Breast epithelium (tissue), 4 donors: ENCODE results near the gene LCLAT1. TPM values are rescaled to one million over a fixed set of nuclear protein-coding genes. Genes with fewer than 3 reads are reported as not detected.

ENCODE experiments used
- DNase-seq, 2 donors: peaks; one replicate each; pipeline ENCODE4 v3.0.0-alpha.2; 2019; ENCODE audit warnings: low spot score in 2 of 2
- H3K27ac ChIP-seq, 2 donors: fragments of 200-600 bp; sonication (generic) in 1 of 2; one replicate each; pipeline ENCODE4 v1.5.1; 2016 to 2019; ENCODE audit warnings: mild to moderate bottlenecking in 1 of 2
- H3K27me3 ChIP-seq, 2 donors: fragments of 200-600 bp; sonication (generic) in 1 of 2; one replicate each; pipeline versions ENCODE4 v1.5.1 to v1.6.0; 2017 to 2019; ENCODE audit warnings: control low read depth in 1 of 2, mild to moderate bottlenecking in 1 of 2
- H3K36me3 ChIP-seq: fragments of 200-600 bp; one replicate; pipeline ENCODE4 v1.5.1; 2019
- H3K4me1 ChIP-seq, 2 donors: fragments of 200-600 bp; sonication (generic); one replicate each; pipeline ENCODE4 v1.5.1; 2016 to 2019; ENCODE audit warnings: control low read depth in 1 of 2
- H3K4me3 ChIP-seq, 3 donors: fragments of 200-600 bp; sonication (generic); 1 replicate in 2 of 3; 2 replicates in 1 of 3; pipeline ENCODE4 v1.5.1; 2016 to 2019; ENCODE audit warnings: mild to moderate bottlenecking in 3 of 3, moderate library complexity in 2 of 3
- H3K9me3 ChIP-seq, 2 donors: fragments of 200-600 bp; sonication (generic) in 1 of 2; one replicate each; pipeline ENCODE4 v1.5.1; 2016 to 2019; ENCODE audit warnings: control low read depth in 1 of 2
- POLR2A ChIP-seq: fragments of 450-650 bp; IDR thresholded peaks from one replicate; pipeline ENCODE4 v1.6.1; 2016; ENCODE audit warnings: antibody characterized with exemption, mild to moderate bottlenecking, moderate library complexity
- POLR2AphosphoS5 ChIP-seq, 3 donors: sonication (generic); formaldehyde crosslinking; IDR thresholded peaks; one replicate each; pipeline ENCODE4 v1.6.1; 2017; ENCODE audit warnings: antibody characterized with exemption in 3 of 3
- intact Hi-C: fragments of 100-400 bp; cut with DNase I; formaldehyde crosslinking; loops from one replicate; pipeline ENCODE4 v1.15.1; 2023; ENCODE audit warnings: low total_unique reads
- total RNA-seq, 3 donors: library from RNA; depleted of rRNA; stranded (reverse); fragments of >200 nt; gene quantifications; one replicate each; pipeline ENCODE4 v1.1.0, GENCODE V29; 2016
- TF ChIP-seq, protein P1 (sequence below), 3 donors: fragments of 450-650 bp; IDR thresholded peaks; one replicate each; pipeline ENCODE4 v1.5.1; 2016 to 2017; ENCODE audit warnings: antibody characterized with exemption in 3 of 3, mild to moderate bottlenecking in 3 of 3, moderate library complexity in 3 of 3

LCLAT1 gene
- total RNA-seq, 3 donors from 2014 or later: 8.0 to 20.6 (median 19.7) TPM

DNA sequence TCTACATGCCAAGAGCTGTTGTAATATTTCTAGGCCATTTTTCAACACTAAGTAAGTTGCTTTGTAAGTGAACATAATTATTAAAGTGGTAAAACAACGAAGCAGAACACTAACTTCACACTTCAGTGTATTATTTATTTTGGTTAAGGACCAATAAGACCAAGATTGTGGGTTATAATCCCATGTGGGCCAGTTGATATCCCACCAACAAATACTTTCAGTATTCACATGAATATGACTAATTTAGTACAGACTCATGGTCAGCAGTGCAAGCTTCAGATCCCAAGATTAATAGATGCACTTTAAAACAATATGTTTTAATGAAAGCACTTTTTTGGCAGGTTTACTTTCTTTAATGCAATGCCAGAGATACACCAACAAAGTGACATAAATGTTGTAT is 154.3 kb downstream of the LCLAT1 start:
- no peak overlapping the region for H3K27ac ChIP-seq
- no peak for DNase-seq
- TF ChIP-seq, protein P1, sequence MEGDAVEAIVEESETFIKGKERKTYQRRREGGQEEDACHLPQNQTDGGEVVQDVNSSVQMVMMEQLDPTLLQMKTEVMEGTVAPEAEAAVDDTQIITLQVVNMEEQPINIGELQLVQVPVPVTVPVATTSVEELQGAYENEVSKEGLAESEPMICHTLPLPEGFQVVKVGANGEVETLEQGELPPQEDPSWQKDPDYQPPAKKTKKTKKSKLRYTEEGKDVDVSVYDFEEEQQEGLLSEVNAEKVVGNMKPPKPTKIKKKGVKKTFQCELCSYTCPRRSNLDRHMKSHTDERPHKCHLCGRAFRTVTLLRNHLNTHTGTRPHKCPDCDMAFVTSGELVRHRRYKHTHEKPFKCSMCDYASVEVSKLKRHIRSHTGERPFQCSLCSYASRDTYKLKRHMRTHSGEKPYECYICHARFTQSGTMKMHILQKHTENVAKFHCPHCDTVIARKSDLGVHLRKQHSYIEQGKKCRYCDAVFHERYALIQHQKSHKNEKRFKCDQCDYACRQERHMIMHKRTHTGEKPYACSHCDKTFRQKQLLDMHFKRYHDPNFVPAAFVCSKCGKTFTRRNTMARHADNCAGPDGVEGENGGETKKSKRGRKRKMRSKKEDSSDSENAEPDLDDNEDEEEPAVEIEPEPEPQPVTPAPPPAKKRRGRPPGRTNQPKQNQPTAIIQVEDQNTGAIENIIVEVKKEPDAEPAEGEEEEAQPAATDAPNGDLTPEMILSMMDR (IDR thresholded peaks at IDR 0.05): no peak
- no peak for TF ChIP-seq POLR2AphosphoS5 (IDR thresholded peaks at IDR 0.05)
- no peak for TF ChIP-seq POLR2A
- intact Hi-C loops: no loop called here
- no peaks in the 10 kb centered on the region for H3K4me1 ChIP-seq
- no peaks in the 10 kb centered on the region for H3K27me3 ChIP-seq
- no peaks in the 10 kb centered on the region for H3K9me3 ChIP-seq
- no peak overlapping the region for H3K4me3 ChIP-seq
- H3K36me3 ChIP-seq: no peaks in the 10 kb centered on the region

DNA sequence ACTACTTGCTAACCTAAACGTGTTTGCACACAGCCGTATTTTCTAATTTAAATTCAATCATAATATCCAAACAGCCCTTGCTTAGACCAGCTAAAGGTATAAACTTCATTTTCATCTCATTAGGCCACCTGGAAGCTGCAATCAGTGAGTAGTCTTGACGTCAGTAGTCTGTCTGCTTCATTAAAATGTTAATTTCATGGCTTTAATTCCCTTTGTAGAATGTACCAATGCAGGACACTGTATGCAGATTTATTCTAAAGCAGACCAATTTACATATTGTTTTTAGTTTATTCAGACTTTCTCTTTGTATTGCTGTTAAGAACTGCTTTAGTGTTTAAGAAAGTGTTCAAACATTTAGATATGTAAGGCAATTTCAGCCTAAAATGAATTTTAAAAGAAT is 158.2 kb downstream of the LCLAT1 start:
- TF ChIP-seq POLR2AphosphoS5 (IDR thresholded peaks at IDR 0.05): no peak
- no peak for TF ChIP-seq POLR2A
- TF ChIP-seq, protein P1 (IDR thresholded peaks at IDR 0.05): no peak
- intact Hi-C loops: no loop called here

DNA sequence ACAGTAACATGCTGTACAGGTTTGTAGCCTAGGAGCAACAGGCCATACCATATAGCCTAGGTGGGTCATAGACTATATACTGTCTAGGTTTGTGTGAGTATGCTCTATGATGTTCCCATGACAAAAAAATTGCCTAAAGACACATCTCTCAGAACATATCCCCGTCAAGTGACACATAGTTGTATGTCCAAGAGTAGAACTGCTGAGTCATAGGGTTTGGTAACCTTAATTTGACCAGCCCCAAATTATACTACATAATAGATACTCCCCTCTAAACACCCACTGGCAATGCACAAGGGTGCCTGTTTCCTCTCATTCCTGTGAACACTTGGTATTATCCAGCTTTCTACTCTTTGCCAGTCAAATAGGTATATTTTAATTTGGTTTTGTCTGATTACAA is 161.6 kb downstream of the LCLAT1 start:
- no peak overlapping the region for H3K4me3 ChIP-seq
- no peak overlapping the region for H3K27ac ChIP-seq
- H3K9me3 ChIP-seq: no peaks in the 10 kb centered on the region
- no peak for TF ChIP-seq POLR2A
- TF ChIP-seq, protein P1 (IDR thresholded peaks at IDR 0.05): no peak
- no peak for TF ChIP-seq POLR2AphosphoS5 (IDR thresholded peaks at IDR 0.05)
- intact Hi-C loops: no loop called here
- no peaks in the 10 kb centered on the region for H3K36me3 ChIP-seq
- no peaks in the 10 kb centered on the region for H3K4me1 ChIP-seq
- no peaks in the 10 kb centered on the region for H3K27me3 ChIP-seq
- DNase-seq: no peak

More for the DNA sequence above, 158.2 kb downstream of the LCLAT1 start:
- Histone ChIP-seq H3K4me1 (no peaks in the 10 kb centered on the region), H3K36me3 (no peaks in the 10 kb centered on the region), H3K9me3 (no peaks in the 10 kb centered on the region), H3K27me3 (no peaks in the 10 kb centered on the region), H3K4me3 (no peak overlapping the region), H3K27ac (no peak overlapping the region)
- no peak for DNase-seq

DNA sequence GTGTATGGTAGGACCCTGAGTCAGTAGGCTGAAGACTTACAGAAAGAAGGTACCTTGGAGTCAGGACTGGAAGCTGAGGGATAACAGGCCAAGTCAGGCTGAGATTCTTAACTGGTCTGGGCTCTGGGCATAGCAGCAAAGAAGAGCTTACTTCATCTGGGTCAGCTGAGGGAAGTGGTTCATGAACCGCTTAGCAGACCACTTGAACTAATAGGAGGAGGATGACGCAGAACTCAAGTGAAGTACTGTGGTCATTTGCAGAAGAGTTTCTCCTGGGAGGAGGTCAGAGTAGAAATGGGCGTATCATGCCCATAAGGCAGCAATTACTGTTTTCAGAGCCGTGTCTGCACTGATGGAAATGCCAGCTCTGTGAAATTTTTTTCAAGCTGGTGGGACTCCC is 164.5 kb downstream of the LCLAT1 start:
- Histone ChIP-seq H3K36me3 (no peaks in the 10 kb centered on the region), H3K4me3 (no peak overlapping the region), H3K27ac (no peak overlapping the region), H3K9me3 (no peaks in the 10 kb centered on the region), H3K4me1 (no peaks in the 10 kb centered on the region), H3K27me3 (no peaks in the 10 kb centered on the region)
- TF ChIP-seq POLR2AphosphoS5 (IDR thresholded peaks at IDR 0.05) (no peak), POLR2A (no peak)
- TF ChIP-seq, protein P1 (IDR thresholded peaks at IDR 0.05): no peak
- intact Hi-C loops: no loop called here
- DNase-seq: no peak

DNA sequence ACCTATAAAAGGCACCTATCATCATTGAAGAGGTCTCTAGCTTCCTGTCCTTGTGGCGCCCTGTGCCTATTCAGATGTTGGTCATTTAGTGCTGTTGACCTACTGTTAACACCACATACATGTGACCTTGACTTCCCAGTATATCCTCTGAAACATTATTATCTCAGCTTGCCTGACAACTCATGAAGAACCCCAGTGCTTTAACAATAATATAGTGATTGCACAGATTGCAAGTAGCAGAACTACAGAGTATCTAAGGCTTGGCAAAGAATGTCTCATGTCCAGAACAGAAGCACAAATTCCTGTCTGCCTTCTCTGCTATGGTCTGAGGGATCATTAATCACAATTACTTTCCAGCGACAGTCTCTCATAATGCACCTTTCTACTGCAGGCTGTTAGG is 165.3 kb downstream of the LCLAT1 start:
- DNase-seq: no peak
- Histone ChIP-seq H3K4me3 (no peak overlapping the region), H3K4me1 (no peaks in the 10 kb centered on the region), H3K27me3 (no peaks in the 10 kb centered on the region), H3K27ac (no peak overlapping the region), H3K9me3 (no peaks in the 10 kb centered on the region), H3K36me3 (no peaks in the 10 kb centered on the region)
- intact Hi-C loops: no loop called here
- TF ChIP-seq POLR2AphosphoS5 (IDR thresholded peaks at IDR 0.05) (no peak), POLR2A (no peak)
- TF ChIP-seq, protein P1 (IDR thresholded peaks at IDR 0.05): no peak
